IMR-90 (cell line): Measurements from ENCODE around the gene ZDHHC19. TPM values are rescaled to one million over a fixed set of nuclear protein-coding genes. Genes with fewer than 3 reads are reported as not detected.

Source experiments
- ATAC-seq: fragments of 200-7000 bp; cut with Tn5 transposase; 2 replicates; pipeline ENCODE4 v1.9.1; 2020; ENCODE audit warnings: low read depth, mild to moderate bottlenecking, moderate library complexity
- BruUV-seq: library from RNA; stranded (reverse); fragments of 400-500 nt; replicated peaks from 2 replicates; lab custom pipeline; 2021; lab: Mats Ljungman, UMichigan
- CTCF ChIA-PET: fragments of 300-600 bp; formaldehyde crosslinking; extraction: SDS; loops from one replicate; lab custom pipeline; 2021; ENCODE audit warnings: antibody characterized with exemption; lab: Yijun Ruan, JAX
- POLR2A ChIA-PET: fragments of 300-600 bp; sonication (Branson Sonifier 250); formaldehyde crosslinking; loops from one replicate; lab custom pipeline; 2022; ENCODE audit warnings: antibody characterized with exemption; ENCODE audit not compliant: unreplicated experiment; lab: Charles Lee
- DNase-seq: peaks from one replicate; pipeline ENCODE4 v3.0.0; 2013
- H2AFZ ChIP-seq: replicated peaks from 2 replicates; pipeline ENCODE3; 2013; ENCODE audit warnings: low read length, mild to moderate bottlenecking; ENCODE audit not compliant: poor library complexity
- H2AK5ac ChIP-seq: 2 replicates; pipeline ENCODE4 v1.6.1; 2013; ENCODE audit warnings: low read depth, low read length, inconsistent platforms
- H2AK9ac ChIP-seq: replicated peaks from 2 replicates; pipeline ENCODE3; 2013; ENCODE audit warnings: mild to moderate bottlenecking, low read depth, low read length, moderate library complexity; ENCODE audit not compliant: poor library complexity
- H2BK120ac ChIP-seq: 2 replicates; pipeline ENCODE4 v1.6.1; 2013; ENCODE audit warnings: low read depth, low read length, inconsistent platforms
- H2BK15ac ChIP-seq: 3 replicates; pipeline ENCODE4 v1.6.1; 2013; ENCODE audit warnings: low read depth, low read length, inconsistent platforms
- H2BK20ac ChIP-seq: 2 replicates; pipeline ENCODE4 v1.6.1; 2013; ENCODE audit warnings: low read depth, mild to moderate bottlenecking, inconsistent platforms, low read length, moderate library complexity
- H2BK5ac ChIP-seq: 2 replicates; pipeline ENCODE4 v1.6.1; 2013; ENCODE audit warnings: mild to moderate bottlenecking, low read depth, low read length, inconsistent platforms; ENCODE audit not compliant: poor library complexity, severe bottlenecking
- H3K14ac ChIP-seq: replicated peaks from 2 replicates; pipeline ENCODE4 v1.6.1; 2013; ENCODE audit warnings: low read depth, low read length, inconsistent platforms
- H3K18ac ChIP-seq: 2 replicates; pipeline ENCODE4 v1.6.1; 2013; ENCODE audit warnings: low read depth, low read length, control low read depth
- H3K23ac ChIP-seq: 2 replicates; pipeline ENCODE4 v1.6.1; 2013; ENCODE audit warnings: low read depth, low read length, inconsistent platforms
- H3K27ac ChIP-seq: 2 replicates; pipeline ENCODE4 v1.5.1; 2013; ENCODE audit warnings: mild to moderate bottlenecking, control low read depth, low read length; ENCODE audit not compliant: insufficient read depth
- H3K27me3 ChIP-seq: 2 replicates; pipeline ENCODE4 v1.6.1; 2013; ENCODE audit warnings: low read length; ENCODE audit not compliant: control insufficient read depth, insufficient read depth
- H3K36me3 ChIP-seq: 2 replicates; pipeline ENCODE4 v1.6.1; 2013; ENCODE audit warnings: low read length, mixed read lengths; ENCODE audit not compliant: control insufficient read depth, insufficient read depth
- H3K4ac ChIP-seq: 2 replicates; pipeline ENCODE4 v1.6.1; 2013; ENCODE audit warnings: low read depth, low read length, inconsistent platforms
- H3K4me1 ChIP-seq: 2 replicates; pipeline ENCODE4 v1.6.1; 2013; ENCODE audit warnings: low read length, mixed read lengths; ENCODE audit not compliant: control insufficient read depth, insufficient read depth
- H3K4me2 ChIP-seq: 2 replicates; pipeline ENCODE4 v1.6.1; 2013; ENCODE audit warnings: low read depth, mild to moderate bottlenecking, control low read depth, low read length, moderate library complexity
- H3K4me3 ChIP-seq: 2 replicates; pipeline ENCODE4 v1.5.1; 2013; ENCODE audit warnings: low read depth, mild to moderate bottlenecking, control low read depth, low read length, moderate library complexity; ENCODE audit not compliant: insufficient read depth
- H3K56ac ChIP-seq: 2 replicates; pipeline ENCODE4 v1.6.1; 2013; ENCODE audit warnings: low read length, inconsistent platforms; ENCODE audit not compliant: insufficient read depth; ENCODE audit errors: extremely low read depth
- H3K79me1 ChIP-seq, 2 experiments: 2 replicates each; pipeline ENCODE4 v1.6.1; 2013; ENCODE audit warnings: low read length in 2 of 2, inconsistent platforms in 1 of 2, low read depth in 1 of 2
- H3K9ac ChIP-seq: 2 replicates; pipeline ENCODE4 v1.6.1; 2013; ENCODE audit warnings: low read depth, low read length, control low read depth
- H3K9me1 ChIP-seq: 2 replicates; pipeline ENCODE4 v1.6.1; 2013; ENCODE audit warnings: low read length, inconsistent platforms; ENCODE audit not compliant: insufficient read depth
- H3K9me3 ChIP-seq: 2 replicates; pipeline ENCODE4 v1.6.1; 2013; ENCODE audit warnings: low read length; ENCODE audit not compliant: control insufficient read depth, insufficient read depth
- H4K20me1 ChIP-seq: 2 replicates; pipeline ENCODE4 v1.6.1; 2013; ENCODE audit warnings: low read length, inconsistent platforms; ENCODE audit not compliant: insufficient read depth
- H4K5ac ChIP-seq: 2 replicates; pipeline ENCODE4 v1.6.1; 2013; ENCODE audit warnings: mild to moderate bottlenecking, low read depth, low read length, control low read depth
- H4K8ac ChIP-seq, 2 experiments: 2 replicates each; pipeline ENCODE4 v1.6.1; 2013; ENCODE audit warnings: low read depth in 2 of 2, low read length in 2 of 2, control low read depth in 1 of 2, inconsistent platforms in 1 of 2
- H4K91ac ChIP-seq: 2 replicates; pipeline ENCODE4 v1.6.1; 2013; ENCODE audit warnings: low read depth, low read length, inconsistent platforms; ENCODE audit not compliant: insufficient read depth
- BHLHE40 ChIP-seq: fragments of 150-350 bp; IDR thresholded peaks from 2 replicates; pipeline ENCODE4 v1.6.1; 2016; ENCODE audit warnings: mild to moderate bottlenecking, low read depth, low read length
- CEBPB ChIP-seq: IDR thresholded peaks from 2 replicates; pipeline ENCODE4 v1.6.1; 2012; ENCODE audit warnings: low read depth, low read length, improper control_type of control experiment
- CHD1 ChIP-seq: IDR thresholded peaks from 2 replicates; pipeline ENCODE4 v1.6.1; 2012; ENCODE audit warnings: low read depth, low read length, improper control_type of control experiment
- CTCF ChIP-seq: conservative IDR thresholded peaks from 2 replicates; pipeline ENCODE4 v1.5.1; 2012; ENCODE audit warnings: mild to moderate bottlenecking, low read depth, low read length, improper control_type of control experiment
- FOS ChIP-seq: fragments of 150-350 bp; IDR thresholded peaks from 2 replicates; pipeline ENCODE4 v1.6.1; 2016; ENCODE audit warnings: low read depth, low read length
- MAFK ChIP-seq: IDR thresholded peaks from 2 replicates; pipeline ENCODE4 v1.6.1; 2012; ENCODE audit warnings: low read depth, low read length, improper control_type of control experiment
- MAZ ChIP-seq: IDR thresholded peaks from 2 replicates; pipeline ENCODE4 v1.6.1; 2012; ENCODE audit warnings: low read depth, mild to moderate bottlenecking, low read length, improper control_type of control experiment, moderate library complexity, borderline replicate concordance
- MXI1 ChIP-seq: IDR thresholded peaks from 2 replicates; pipeline ENCODE4 v1.6.1; 2012; ENCODE audit warnings: low read depth, mild to moderate bottlenecking, low read length, moderate library complexity, borderline replicate concordance
- NFE2L2 ChIP-seq: fragments of 150-350 bp; IDR thresholded peaks from 2 replicates; pipeline ENCODE4 v1.6.1; 2016; ENCODE audit warnings: low read depth, mild to moderate bottlenecking, low read length
- POLR2A ChIP-seq: IDR thresholded peaks from 2 replicates; pipeline ENCODE4 v1.6.1; 2012; ENCODE audit warnings: mild to moderate bottlenecking, low read depth, low read length
- RCOR1 ChIP-seq: IDR thresholded peaks from 2 replicates; pipeline ENCODE4 v1.6.1; 2012; ENCODE audit warnings: mild to moderate bottlenecking, low read length, improper control_type of control experiment; ENCODE audit not compliant: insufficient replicate concordance
- RFX5 ChIP-seq: IDR thresholded peaks from 2 replicates; pipeline ENCODE4 v1.8.0; 2012; ENCODE audit warnings: low read depth, mild to moderate bottlenecking, low read length, moderate library complexity
- USF2 ChIP-seq: fragments of 150-350 bp; IDR thresholded peaks from 2 replicates; pipeline ENCODE4 v1.6.1; 2017; ENCODE audit warnings: mild to moderate bottlenecking, antibody characterized with exemption, low read length, low read depth
- WGBS, 2 experiments: methylation state at CpG; one replicate each; pipeline versions ENCODE4 v1.1.5 to v1.1.7; 2013; ENCODE audit warnings: missing lambda C conversion rate in 2 of 2; ENCODE audit not compliant: insufficient read length in 1 of 2; ENCODE audit errors: extremely low coverage in 2 of 2; 5-methylcytosine and 5-hydroxymethylcytosine counted together
- dilution Hi-C: fragments of 300-500 bp; cut with HindIII; formaldehyde crosslinking; loops from one replicate; pipeline ENCODE4 v1.14.3; 2018; ENCODE audit warnings: low sequenced_read_pairs; ENCODE audit not compliant: unreplicated experiment
- in situ Hi-C: fragments of 300-500 bp; cut with MboI; formaldehyde crosslinking; loops from 3 replicates; pipeline ENCODE4 v1.14.3; 2019; ENCODE audit warnings: low sequenced_read_pairs, inconsistent platforms, mixed read lengths
- intact Hi-C: fragments of 100-400 bp; cut with micrococcal nuclease; formaldehyde crosslinking; loops from 2 replicates; pipeline ENCODE4 v1.10.0; 2022
- polyA plus RNA-seq, 3 experiments: library from polyadenylated mRNA; depleted of rRNA; stranded (reverse); fragments of >200 nt; gene quantifications; 2 replicates each; pipeline ENCODE4 v1.2.3, GENCODE V29; 2012; ENCODE audit warnings: low replicate concordance in 1 of 3
- total RNA-seq: library from RNA; depleted of rRNA; stranded (reverse); fragments of >200 nt; gene quantifications from 2 replicates; pipeline ENCODE4 v1.2.3, GENCODE V29; 2012
- TF ChIP-seq, protein P1 (sequence below): fragments of 150-350 bp; IDR thresholded peaks from 2 replicates; pipeline ENCODE4 v1.6.1; 2016; ENCODE audit warnings: low read depth, mild to moderate bottlenecking, low read length, moderate library complexity, borderline replicate concordance

ZDHHC19 gene
- total and polyA plus RNA-seq, 2 of the 4 experiments (the other 2 are of a cell fraction), result 0.09 TPM; not detected in 1

DNA sequence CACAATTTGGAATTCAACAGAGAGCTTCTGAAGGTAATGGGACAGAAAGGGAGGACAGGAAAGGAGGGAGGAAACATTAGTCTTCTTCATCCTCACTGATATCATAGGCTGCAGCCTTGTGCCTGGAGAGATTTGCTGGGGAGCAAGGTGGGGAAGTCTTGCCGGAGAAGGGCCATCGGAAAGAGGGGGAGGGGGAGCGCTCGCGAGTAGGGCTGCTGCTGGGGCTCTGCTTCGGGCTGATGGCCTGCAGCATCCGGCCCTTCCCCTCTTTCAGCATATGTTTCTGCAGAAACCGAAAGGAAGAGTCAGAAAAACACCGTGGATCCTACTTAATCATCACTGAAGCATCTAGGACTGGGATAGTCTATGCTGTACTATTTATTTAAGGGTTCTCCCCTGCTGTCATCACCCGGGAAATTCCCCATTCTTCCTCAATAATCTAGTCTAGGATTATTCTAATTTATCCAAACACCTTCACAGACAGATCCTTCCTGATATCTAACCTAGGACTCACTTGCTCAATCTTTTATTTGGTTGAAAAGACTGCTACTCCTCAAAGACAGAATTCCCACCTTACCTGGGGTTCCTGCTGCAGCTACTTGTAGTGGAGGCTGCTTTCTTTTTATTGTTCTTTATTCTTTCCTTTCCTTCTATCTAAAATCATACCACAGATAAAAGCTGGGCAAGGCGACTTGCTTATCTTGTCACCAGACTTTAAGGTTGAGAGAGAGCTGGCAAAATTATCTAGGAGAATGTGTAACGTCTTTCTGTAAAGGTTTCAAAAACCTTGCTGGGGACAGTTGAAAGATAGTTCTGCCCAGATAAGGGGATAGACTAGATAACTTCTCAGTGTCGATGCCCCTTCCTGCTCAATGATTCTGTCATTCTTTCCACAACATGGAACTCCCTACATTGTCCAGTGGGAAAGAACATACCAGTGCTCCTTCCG lies 27.7 kb upstream of the ZDHHC19 start:
- H2AK5ac ChIP-seq, result no peak overlapping the region
- H3K14ac ChIP-seq, result no peak overlapping the region
- H3K9me3 ChIP-seq, result no peaks in the 10 kb centered on the region
- intact Hi-C loops, result no loop called here
- H3K36me3 ChIP-seq, result peaks cover 37% of the 10 kb centered on the region
- no peak overlapping the region for H3K4me3 ChIP-seq
- H4K8ac ChIP-seq, result no peak overlapping the region
- H2BK15ac ChIP-seq, result no peak overlapping the region
- dilution Hi-C loops, result no loop called here
- peaks cover 4% of the 10 kb centered on the region; the same call in 1 of the 2 replicates for H3K4me1 ChIP-seq
- no peak overlapping the region for H2BK20ac ChIP-seq
- H3K9me1 ChIP-seq, result 0 out of 2 replicates have a peak, but pooled peaks cover 5% of the 10 kb centered on the region
- no peak overlapping the region for H4K5ac ChIP-seq
- ATAC-seq (peak; percentile 86), DNase-seq (peak; percentile 78)
- H3K79me1 ChIP-seq, result peaks cover 5 to 14% of the 10 kb centered on the region in 2 experiments; a peak in 3 of 4 replicates
- POLR2A ChIA-PET, result no interaction called here
- CTCF ChIA-PET, result interaction anchor here (1.0 kb wide), 1 partner anchor 42 kb away, joined by 4 read pairs; no protein-coding TSS in a partner anchor
- BruUV-seq, result no TSS peak
- peak overlapping the region; percentile 9 for H2AFZ ChIP-seq
- H3K4ac ChIP-seq, result no peak overlapping the region
- H3K27me3 ChIP-seq, result no peaks in the 10 kb centered on the region
- no peak overlapping the region for H3K23ac ChIP-seq
- H3K4me2 ChIP-seq, result no peak overlapping the region; the same call in 1 of the 2 replicates
- no peak overlapping the region for H3K18ac ChIP-seq
- H3K56ac ChIP-seq, result no peak overlapping the region
- H2AK9ac ChIP-seq, result peak overlapping the region; percentile 12
- H3K27ac ChIP-seq, result no peak overlapping the region
- no peaks in the 10 kb centered on the region for H4K20me1 ChIP-seq
- H2BK120ac ChIP-seq, result no peak overlapping the region
- H3K9ac ChIP-seq, result no peak overlapping the region
- H2BK5ac ChIP-seq, result no peak overlapping the region
- in situ Hi-C loops, result no loop called here
- no peak overlapping the region for H4K91ac ChIP-seq
- WGBS, 2 experiments, result no CpG with 5 or more reads among the region's 14 CpGs
- TF ChIP-seq MAFK (no peak), CHD1 (no peak), NFE2L2 (no peak), CEBPB (no peak), FOS (no peak), MXI1 (no peak), BHLHE40 (no peak), USF2 (no peak), MAZ (no peak), RCOR1 (no peak), RFX5 (no peak), CTCF (no peak), POLR2A (no peak)
- TF ChIP-seq, protein P1, sequence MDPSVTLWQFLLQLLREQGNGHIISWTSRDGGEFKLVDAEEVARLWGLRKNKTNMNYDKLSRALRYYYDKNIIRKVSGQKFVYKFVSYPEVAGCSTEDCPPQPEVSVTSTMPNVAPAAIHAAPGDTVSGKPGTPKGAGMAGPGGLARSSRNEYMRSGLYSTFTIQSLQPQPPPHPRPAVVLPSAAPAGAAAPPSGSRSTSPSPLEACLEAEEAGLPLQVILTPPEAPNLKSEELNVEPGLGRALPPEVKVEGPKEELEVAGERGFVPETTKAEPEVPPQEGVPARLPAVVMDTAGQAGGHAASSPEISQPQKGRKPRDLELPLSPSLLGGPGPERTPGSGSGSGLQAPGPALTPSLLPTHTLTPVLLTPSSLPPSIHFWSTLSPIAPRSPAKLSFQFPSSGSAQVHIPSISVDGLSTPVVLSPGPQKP, result no peak
